RWPE1 (cell line): Measurements from ENCODE around the gene LGMN.

Experiments
- CTCF ChIA-PET: fragments of 350-600 bp; sonication (Branson Sonifier 250); formaldehyde crosslinking; extraction: SDS; loops from one replicate; lab custom pipeline; 2021; lab: Yijun Ruan, JAX
- POLR2A ChIA-PET: fragments of 400-600 bp; formaldehyde crosslinking; extraction: SDS; loops from one replicate; lab custom pipeline; 2020; ENCODE audit warnings: antibody characterized with exemption; ENCODE audit not compliant: low non-redundant PET; lab: Yijun Ruan, JAX
- DNase-seq: peaks from one replicate; pipeline ENCODE4 v3.0.0; 2012; ENCODE audit warnings: low spot score
- H3K27ac ChIP-seq: fragments of 450-650 bp; 2 replicates; pipeline ENCODE4 v1.5.1; 2017
- TF ChIP-seq, protein P1 (sequence below): fragments of 450-650 bp; conservative IDR thresholded peaks from 2 replicates; pipeline ENCODE4 v1.5.1; 2017; ENCODE audit warnings: low read depth, mild to moderate bottlenecking

The LGMN gene

DNA sequence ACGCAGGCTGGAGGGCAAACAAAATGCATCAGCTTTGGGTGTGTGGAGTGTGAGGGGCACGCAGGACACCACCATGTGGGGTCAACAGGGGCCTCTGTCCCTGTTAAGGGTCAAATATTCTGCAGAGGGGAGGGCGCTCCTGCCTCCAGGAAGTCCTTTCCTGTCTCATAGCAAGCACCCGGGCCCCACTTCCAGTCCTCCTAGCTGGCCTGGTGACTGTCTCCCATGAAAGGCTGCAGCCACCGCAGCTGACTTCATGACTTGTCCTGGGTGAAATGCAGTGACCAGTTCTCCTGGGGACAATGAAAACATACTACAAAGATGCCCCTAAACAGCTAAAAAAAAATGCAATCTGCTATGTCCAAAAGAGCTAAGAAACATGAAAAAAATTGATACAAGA, 53.6 kb downstream of the LGMN start:
- CTCF ChIA-PET, result interaction anchor here (1.1 to 2.7 kb wide), 2 partner anchors 8 to 91 kb away, joined by 3 to 7 read pairs; no protein-coding TSS in a partner anchor
- TF ChIP-seq, protein P1, sequence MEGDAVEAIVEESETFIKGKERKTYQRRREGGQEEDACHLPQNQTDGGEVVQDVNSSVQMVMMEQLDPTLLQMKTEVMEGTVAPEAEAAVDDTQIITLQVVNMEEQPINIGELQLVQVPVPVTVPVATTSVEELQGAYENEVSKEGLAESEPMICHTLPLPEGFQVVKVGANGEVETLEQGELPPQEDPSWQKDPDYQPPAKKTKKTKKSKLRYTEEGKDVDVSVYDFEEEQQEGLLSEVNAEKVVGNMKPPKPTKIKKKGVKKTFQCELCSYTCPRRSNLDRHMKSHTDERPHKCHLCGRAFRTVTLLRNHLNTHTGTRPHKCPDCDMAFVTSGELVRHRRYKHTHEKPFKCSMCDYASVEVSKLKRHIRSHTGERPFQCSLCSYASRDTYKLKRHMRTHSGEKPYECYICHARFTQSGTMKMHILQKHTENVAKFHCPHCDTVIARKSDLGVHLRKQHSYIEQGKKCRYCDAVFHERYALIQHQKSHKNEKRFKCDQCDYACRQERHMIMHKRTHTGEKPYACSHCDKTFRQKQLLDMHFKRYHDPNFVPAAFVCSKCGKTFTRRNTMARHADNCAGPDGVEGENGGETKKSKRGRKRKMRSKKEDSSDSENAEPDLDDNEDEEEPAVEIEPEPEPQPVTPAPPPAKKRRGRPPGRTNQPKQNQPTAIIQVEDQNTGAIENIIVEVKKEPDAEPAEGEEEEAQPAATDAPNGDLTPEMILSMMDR, result no peak
- no peak overlapping the region for H3K27ac ChIP-seq
- no peak for DNase-seq
- POLR2A ChIA-PET, result no interaction called here

DNA sequence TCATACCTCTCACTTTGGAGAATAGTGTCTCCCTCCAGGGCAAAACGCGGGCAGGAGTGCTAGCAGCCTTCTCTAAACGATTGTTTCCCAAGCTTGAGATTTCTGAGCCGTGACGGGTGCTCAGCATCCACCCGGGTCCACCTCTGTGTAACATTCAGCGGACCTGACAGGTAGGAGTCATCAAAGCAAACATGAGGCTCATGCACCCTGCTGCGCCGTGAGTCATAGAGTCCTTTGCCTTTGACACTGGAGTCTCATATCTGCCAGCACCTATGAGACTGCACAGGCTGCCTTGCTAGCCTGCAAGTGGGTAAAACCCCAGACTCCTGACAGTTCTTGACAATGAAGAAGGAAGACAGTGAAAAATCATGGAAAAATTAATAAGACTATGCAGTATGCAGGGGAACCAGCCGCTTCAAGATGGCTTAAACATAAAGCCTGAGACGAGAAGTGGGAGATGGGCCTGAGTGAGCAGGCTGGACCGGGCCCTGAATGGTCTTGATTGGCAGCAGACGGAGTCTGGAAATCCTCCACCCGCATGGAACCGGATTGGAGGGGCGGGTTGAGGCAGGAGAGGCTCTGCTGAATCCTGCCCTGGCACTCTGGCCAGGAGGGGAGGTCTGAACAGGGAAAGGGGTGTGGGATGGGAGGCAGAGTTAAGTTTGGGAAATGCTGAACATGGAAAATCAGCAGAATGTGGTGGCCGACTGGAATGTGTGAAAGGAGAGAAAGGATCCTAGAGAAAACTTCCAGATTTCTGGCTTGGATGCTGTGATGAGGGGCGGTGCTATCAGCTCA, 54.2 kb downstream of the LGMN start:
- POLR2A ChIA-PET, result no interaction called here
- no peak for DNase-seq
- no peak overlapping the region for H3K27ac ChIP-seq
- TF ChIP-seq, protein P1, result no peak
- CTCF ChIA-PET, result interaction anchor here (1.1 to 2.7 kb wide), 2 partner anchors 7 to 92 kb away, joined by 3 to 7 read pairs; no protein-coding TSS in a partner anchor

GRCh38 chr14:92692822-92693226, 55.6 kb downstream of the LGMN start:
- H3K27ac ChIP-seq, result peak overlapping the region; percentile 27
- CTCF ChIA-PET, result no interaction called here
- POLR2A ChIA-PET, result interaction anchor here (0.6 kb wide), 1 partner anchor 35 kb away, joined by 3 read pairs; no protein-coding TSS in a partner anchor
- DNase-seq, result no peak
- TF ChIP-seq, protein P1, result no peak

GRCh38 chr14:92690171-92691011, 58.0 kb downstream of the LGMN start:
- TF ChIP-seq, protein P1, result peak; percentile 64
- ChIA-PET CTCF (interaction anchor here (0.5 to 1.8 kb wide), 10 partner anchors 14 to 555 kb away, joined by 3 to 6 read pairs (median 4); no protein-coding TSS in a partner anchor), POLR2A (interaction anchor here (0.5 kb wide), 1 partner anchor 8 kb away, joined by 3 read pairs; no protein-coding TSS in a partner anchor)
- H3K27ac ChIP-seq, result no peak overlapping the region
- peak; percentile 74 for DNase-seq

DNA sequence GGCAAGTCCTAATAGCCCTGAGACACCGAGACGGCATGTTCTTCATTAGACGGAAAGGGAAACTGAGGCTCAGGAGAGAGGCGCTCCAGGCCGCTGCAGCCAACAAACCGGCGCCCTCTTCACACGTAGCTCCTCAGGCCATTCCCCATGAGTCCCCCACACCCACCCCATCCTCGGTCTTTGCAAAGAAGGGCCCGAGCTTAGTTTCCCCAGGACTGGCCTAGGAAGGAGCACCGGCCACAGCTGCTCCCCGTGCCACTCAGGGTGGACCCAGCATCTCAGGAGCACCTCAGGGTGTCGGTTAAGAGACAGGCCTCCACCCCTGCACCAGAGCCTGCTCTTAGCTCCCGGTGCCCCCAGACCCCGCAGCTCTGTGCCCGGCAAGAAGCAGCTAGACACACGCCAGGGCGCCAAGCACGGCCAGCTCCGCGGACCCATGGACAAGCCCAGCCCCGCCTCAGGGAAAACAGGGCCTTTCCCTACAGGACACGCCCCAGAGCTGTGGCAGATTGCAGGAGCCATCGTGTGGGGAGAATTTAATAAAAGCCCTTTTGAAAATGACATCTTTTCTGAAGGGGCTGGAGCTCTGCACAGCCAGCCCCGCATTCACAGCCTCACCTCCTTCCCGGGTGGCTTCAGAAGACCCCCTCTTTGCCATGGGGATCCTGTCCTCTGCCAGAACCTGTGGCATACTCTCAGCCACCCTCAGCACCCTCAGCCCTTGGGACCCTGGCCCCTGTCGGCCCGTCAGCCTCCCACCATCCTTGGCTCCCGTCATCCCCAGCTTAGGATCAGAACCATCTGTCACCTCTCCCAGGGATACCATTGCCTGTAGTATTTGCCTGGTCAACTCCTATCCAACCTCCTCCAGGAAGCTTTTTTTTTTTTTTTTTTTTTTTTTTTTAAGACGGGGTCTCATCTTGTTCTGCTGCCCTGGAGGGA, 59.7 kb downstream of the LGMN start:
- H3K27ac ChIP-seq, result no peak overlapping the region
- POLR2A ChIA-PET, result interaction anchor here (0.6 kb wide), 1 partner anchor 544 kb away, joined by 3 read pairs; no protein-coding TSS in a partner anchor
- no peak for DNase-seq
- CTCF ChIA-PET, result interaction anchor here (0.6 to 1.8 kb wide), 2 partner anchors 25 to 96 kb away, joined by 4 to 6 read pairs; no protein-coding TSS in a partner anchor
- TF ChIP-seq, protein P1, result no peak
